GM12801 (cell line): ENCODE measurements around the gene NAALADL2.

Source experiments
- TF ChIP-seq, protein P1 (sequence below): IDR thresholded peaks from one replicate; pipeline ENCODE4 v1.5.1; 2011; ENCODE audit warnings: control low read depth; ENCODE audit not compliant: insufficient read length; ENCODE audit errors: extremely low read depth

The NAALADL2 gene

GRCh38 chr3:175818811-175819464 lies 959.8 kb downstream of the NAALADL2 start:
- TF ChIP-seq, protein P1, sequence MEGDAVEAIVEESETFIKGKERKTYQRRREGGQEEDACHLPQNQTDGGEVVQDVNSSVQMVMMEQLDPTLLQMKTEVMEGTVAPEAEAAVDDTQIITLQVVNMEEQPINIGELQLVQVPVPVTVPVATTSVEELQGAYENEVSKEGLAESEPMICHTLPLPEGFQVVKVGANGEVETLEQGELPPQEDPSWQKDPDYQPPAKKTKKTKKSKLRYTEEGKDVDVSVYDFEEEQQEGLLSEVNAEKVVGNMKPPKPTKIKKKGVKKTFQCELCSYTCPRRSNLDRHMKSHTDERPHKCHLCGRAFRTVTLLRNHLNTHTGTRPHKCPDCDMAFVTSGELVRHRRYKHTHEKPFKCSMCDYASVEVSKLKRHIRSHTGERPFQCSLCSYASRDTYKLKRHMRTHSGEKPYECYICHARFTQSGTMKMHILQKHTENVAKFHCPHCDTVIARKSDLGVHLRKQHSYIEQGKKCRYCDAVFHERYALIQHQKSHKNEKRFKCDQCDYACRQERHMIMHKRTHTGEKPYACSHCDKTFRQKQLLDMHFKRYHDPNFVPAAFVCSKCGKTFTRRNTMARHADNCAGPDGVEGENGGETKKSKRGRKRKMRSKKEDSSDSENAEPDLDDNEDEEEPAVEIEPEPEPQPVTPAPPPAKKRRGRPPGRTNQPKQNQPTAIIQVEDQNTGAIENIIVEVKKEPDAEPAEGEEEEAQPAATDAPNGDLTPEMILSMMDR, result no peak

- TF ChIP-seq, protein P1, result no peak
Measured at GRCh38 chr3:175826759-175827158, 967.6 kb downstream of the NAALADL2 start.

DNA sequence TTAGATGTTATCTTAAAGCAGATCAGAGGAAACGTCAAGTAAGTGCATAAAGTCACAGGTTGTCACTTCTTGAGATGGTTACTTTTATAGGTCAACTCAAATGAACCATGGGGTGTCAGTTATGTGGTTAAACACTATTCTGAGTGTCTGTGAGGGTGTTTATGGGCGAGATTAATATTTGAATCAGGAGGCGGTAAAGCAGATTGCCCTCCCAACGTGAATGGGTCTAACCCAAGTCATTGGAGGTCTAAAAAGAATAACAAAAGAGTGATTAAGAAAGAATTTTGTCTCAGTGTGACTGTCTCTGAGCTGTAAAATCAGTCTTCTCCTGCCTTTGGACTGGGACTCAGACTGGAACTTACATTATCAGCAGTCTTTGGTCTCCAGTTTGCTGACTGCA lies 977.5 kb downstream of the NAALADL2 start:
- TF ChIP-seq, protein P1, result no peak

DNA sequence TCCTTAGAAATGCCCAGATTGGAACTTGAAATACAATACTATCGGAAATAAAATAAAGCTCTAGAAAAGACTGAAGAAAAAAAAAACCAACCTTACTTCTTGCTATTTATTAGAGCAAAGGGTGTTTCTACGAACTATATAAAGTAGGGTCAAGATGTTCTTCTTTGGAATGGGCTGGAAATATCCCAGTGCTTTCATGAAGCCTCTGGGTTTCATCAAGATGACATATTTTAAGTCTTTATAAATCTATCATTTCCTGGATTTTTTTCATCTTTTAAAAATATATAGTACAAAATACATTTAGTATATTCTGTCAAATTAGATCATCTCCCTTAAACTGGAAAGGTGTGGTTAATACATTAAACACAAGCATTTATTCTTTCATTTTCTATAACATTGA lies 978.8 kb downstream of the NAALADL2 start:
- TF ChIP-seq, protein P1, result no peak

DNA sequence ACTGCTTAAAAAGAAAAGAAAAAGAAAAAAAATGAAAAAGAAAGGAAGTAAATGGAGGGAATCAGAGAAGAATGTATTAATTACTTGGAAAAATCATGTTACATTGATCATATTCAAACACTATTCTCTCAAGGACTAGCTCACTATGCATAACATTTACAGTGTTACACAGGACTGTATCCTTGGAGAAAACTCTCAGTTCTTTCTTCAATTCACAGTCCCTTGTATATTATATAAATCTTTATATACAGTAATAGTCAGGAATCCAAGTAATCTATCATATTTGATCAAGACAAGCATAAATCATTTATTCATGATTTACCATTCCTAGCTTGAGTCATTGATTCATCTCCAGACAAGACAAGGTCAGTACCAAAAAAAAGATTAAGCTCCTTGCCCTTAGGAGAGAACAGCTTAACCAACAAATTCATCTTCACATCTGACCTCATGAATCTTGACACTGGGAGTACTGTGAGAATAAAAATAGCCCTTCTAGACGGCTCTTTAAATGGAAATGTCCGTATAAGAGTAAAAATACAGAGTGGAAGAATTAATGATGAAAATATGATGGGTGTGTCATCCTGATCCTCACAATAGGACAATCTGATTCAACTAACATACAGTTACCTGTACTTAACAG lies 980.4 kb downstream of the NAALADL2 start:
- TF ChIP-seq, protein P1, result no peak

GRCh38 chr3:175851541-175851940 lies 992.4 kb downstream of the NAALADL2 start:
- TF ChIP-seq, protein P1, result no peak

- TF ChIP-seq, protein P1, result no peak
Measured at GRCh38 chr3:175852560-175852959, 993.4 kb downstream of the NAALADL2 start.
